AG09319 (cell line): ENCODE data around the gene GALNT16.
A peak's percentile ranks its signal among the peaks of the same experiment; 100 is the strongest.
"Not testable (repeated sequence)": the region's sequence is repeated elsewhere in the genome, so short reads cannot be mapped to it uniquely, and the experiment has no call there.

Experiments
- DNase-seq: peaks from one replicate; pipeline ENCODE4 v3.0.0-alpha.2; 2010; ENCODE audit warnings: low read depth; ENCODE audit errors: extremely low read depth
- TF ChIP-seq, protein P1 (sequence below): IDR thresholded peaks from 2 replicates; pipeline ENCODE4 v1.5.1; 2011; ENCODE audit warnings: low read depth, mild to moderate bottlenecking, inconsistent platforms, low read length, moderate library complexity

The GALNT16 gene

DNA sequence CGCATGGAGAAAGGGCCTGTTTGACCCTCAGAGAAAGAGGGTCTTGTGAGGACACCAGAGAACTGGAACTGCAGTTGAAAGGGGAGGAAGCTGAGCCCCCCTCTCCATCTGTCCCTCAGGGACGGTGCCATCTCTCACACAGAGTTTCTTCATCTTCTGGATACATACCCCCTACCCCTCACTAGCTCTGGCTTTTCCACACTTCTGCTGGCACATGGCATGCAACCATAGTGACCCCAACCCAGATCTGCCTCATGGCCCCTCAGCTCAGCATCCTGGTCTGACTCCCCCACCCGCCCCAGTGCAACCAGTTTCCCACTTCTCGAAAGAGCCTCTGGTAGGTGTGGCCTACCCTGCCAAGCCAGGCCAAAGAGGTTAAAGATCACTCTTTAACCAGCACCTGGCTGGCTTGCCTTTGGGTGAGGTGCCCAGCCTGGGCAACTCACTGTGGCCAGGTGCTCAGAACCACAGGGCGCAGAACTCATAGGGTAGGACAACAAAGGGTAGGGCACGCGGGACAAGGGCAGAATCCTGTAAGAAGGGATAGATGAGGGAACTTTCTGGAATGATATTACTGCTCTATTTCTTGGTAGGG, 25.8 kb downstream of the GALNT16 start:
- TF ChIP-seq, protein P1, sequence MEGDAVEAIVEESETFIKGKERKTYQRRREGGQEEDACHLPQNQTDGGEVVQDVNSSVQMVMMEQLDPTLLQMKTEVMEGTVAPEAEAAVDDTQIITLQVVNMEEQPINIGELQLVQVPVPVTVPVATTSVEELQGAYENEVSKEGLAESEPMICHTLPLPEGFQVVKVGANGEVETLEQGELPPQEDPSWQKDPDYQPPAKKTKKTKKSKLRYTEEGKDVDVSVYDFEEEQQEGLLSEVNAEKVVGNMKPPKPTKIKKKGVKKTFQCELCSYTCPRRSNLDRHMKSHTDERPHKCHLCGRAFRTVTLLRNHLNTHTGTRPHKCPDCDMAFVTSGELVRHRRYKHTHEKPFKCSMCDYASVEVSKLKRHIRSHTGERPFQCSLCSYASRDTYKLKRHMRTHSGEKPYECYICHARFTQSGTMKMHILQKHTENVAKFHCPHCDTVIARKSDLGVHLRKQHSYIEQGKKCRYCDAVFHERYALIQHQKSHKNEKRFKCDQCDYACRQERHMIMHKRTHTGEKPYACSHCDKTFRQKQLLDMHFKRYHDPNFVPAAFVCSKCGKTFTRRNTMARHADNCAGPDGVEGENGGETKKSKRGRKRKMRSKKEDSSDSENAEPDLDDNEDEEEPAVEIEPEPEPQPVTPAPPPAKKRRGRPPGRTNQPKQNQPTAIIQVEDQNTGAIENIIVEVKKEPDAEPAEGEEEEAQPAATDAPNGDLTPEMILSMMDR: no peak
- DNase-seq: no peak

DNA sequence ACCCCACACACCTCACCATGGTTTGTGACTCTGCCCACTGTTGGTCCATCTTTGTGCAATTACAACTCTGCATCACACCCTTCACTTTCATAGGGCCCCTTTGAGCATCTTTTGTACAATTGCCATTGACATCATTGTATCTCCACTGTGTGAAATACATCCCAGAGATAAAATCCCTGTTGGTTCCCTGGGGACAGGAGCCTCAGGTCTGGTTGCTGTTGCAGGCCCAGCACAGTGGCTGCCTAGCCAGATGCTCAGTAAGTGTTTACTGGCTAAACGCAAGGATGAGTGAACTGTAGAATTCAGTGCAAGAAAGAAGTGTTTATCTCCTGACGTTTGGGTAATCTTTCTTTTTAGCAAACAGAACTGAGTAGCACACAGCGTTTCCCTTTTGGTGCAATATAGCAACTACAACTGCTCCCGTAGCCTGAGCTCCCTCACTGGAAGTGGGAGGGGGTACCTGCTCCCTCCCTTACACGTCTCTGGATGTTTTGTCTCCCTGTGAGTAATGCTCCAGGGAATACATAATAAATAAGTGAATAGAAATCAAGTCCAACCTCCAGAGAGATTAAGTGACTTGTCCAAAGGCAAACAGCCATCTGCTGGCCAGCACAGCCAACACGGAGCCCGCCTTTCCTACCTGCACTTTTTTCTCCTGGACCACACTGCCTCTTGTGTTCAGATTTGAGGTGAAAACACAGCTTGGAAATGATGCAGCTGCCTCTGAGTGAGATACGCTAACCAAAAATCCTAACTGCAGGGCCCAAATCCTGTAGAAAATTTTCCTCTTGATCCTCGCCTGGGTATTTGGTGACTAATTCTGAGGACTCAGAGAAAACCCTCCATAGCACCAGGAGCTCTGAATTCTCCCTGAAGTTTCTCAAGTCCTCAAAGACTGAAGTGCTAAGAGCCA, 27.4 kb downstream of the GALNT16 start:
- no peak for DNase-seq
- TF ChIP-seq, protein P1: peak; percentile 18

DNA sequence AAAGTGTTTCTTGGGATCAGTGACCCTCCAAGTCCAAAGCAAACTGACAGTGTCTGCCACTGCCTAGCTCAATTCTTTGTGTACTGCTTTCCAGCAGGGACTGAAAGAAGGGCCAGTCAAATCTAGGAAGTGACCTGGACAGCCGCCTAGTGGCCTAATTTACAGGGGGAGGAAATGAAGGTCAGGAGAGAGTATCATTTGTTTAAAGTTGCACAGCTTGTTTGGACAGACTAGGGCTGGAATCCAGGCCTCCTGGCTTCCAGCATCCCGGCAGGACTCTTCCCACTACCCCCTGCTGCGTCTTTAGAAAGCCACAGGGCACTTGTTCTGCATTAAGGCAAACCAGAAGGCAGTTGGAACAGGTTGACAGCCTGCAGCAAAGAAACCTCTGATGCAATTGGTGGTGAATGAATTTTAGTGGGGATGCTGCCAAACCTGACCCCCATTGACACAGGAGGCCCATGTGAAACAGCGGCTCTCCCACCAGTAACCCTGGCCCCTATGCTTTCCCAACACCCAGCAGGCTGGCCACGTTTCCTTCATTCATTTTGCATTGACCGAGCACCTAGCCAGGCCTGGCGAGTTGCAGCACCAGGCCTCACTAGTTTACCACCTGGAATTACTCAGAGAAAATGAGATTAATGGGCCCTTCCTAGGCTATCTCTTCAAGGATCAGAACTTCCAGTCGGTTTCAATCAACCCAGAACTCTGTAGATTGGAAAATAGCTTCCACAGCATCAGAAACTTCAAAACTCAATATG, 28.2 kb downstream of the GALNT16 start:
- peak; percentile 75 for DNase-seq
- TF ChIP-seq, protein P1: peak; percentile 59

DNA sequence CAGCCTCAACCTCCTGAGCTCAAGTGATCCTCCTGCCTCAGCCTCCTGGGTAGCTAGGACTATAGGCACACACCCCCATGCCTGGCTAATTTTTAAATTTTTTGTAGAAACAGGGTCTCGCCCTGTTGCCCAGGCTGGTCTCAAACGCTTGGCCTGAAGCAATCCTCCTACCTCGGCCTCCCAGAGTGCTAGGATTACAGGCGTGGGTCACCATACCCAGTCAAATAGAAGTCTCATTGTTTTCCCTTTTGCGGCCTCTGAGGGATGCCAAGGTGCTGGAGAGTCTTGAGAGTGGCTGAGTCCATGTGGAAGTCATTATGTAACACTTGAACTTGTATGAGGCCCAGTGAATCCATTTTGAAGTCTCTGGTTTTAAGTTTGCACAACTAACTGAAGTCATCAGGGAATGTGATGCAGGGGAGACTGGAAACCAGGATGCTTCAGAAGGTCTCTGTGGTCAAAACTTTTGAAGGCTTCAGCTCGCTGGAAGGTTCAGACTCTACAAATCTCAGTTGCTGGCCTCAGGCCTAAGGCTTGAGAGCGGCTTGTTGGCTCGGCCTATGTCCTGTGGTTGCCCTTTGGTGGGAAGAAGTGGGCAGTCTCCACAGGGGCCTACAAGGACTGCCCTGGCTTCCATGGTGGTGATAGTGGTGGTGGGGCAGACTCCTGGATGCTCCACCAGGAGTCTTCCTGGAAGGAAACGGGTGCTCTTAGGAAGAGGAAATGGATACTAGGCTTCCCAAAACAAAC, 29.2 kb downstream of the GALNT16 start:
- DNase-seq: no peak
- TF ChIP-seq, protein P1: no peak

DNA sequence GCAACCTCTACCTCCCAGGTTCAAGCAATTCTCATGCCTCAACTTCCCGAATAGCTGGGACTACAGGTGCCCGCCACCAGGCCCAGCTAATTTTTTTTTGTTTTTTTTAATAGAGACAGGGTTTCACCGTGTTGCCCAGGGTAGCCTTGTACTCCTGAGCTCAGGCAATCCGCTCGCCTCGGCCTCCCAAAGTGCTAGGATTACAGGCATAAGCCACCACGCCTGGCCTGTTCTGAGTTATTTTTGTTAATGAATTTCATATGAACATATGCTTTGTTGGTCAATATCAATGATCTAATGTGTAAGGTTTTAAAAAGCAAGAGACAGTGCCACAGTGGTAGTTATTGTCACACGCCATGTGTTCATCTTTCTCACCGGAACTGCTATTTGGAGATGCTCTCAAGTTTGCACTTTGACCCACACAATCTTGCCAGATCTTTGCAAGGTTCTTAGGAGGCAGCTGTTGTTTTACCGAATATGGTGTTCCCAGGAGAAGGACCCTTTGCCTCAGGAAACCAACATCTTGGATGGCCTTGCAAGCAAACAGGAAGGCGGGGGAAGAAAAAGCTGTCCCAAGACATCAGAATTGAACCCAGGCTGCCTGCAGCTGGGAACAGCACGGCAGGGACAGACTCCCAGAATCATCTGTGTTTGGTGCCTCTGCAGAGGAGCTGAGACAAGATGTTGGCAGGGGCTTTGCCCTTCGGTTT, 30.0 kb downstream of the GALNT16 start:
- TF ChIP-seq, protein P1: no peak
- no peak for DNase-seq

DNA sequence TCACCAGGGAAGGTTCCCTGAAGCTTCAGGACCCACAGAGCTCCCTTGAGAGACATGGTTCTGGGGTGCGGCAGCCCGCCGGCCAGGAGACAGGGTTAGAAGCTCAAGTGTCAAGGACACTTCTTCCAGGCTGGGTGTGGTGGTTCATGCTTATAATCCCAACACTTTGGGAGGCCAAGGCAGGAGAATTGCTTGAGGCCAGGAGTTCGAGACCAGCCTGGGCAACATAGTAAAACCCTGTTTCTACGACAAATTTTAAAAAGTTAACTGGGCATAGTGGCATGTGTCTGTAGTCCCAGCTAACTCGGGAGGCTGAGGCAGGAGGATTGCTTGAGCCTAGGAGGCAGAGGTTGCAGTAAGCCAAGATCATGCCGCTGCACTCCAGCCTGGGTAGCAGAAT, 30.9 kb downstream of the GALNT16 start:
- DNase-seq: not testable (repeated sequence)

DNA sequence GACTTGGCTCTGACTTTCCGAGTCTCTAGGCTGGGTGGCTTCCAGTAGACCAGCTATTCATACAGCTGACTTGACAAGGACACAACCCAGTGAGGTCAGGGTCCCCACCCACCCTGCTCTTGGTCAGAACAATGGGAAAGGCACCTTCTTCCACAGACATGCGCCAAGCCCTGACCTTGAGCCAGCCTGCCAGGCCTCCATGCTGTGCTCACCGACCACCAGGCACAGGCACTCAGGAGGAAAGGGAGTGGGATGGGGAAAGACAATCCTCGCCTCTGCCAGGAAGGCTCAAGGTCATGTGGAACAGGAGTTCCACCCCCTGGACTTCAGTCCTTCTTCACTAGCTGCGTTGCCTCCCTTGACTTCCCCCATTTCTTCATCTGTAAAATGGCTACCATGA, 31.4 kb downstream of the GALNT16 start:
- DNase-seq: no peak
- TF ChIP-seq, protein P1: no peak
